Endothelial cell of umbilical vein (primary cell): Measurements from ENCODE around the gene BMPR1A. TPM values are rescaled to one million over a fixed set of nuclear protein-coding genes. Genes with fewer than 3 reads are reported as not detected.

Source experiments
- BruUV-seq: library from RNA; stranded (reverse); fragments of 400-500 nt; replicated peaks from 2 replicates; lab custom pipeline; 2021; lab: Mats Ljungman, UMichigan
- CTCF ChIA-PET: fragments of 300-600, 350-600 bp; sonication (Branson Sonifier 250); formaldehyde crosslinking; loops from one replicate; lab custom pipeline; 2021; ENCODE audit warnings: antibody characterized with exemption, inconsistent platforms; lab: Charles Lee
- POLR2A ChIA-PET: fragments of 300-600, 350-600 bp; sonication (Branson Sonifier 250); formaldehyde crosslinking; loops from one replicate; lab custom pipeline; 2021; ENCODE audit warnings: antibody characterized with exemption, inconsistent platforms; lab: Charles Lee
- DNase-seq: peaks from one replicate; pipeline ENCODE4 v3.0.0-alpha.2; 2011; ENCODE audit warnings: low read depth, low spot score
- FAIRE-seq: peaks from 2 replicates; lab custom pipeline; 2011; peaks lifted over from hg19 to GRCh38; lab: Jason Lieb, UNC
- H2AFZ ChIP-seq: 2 replicates; pipeline ENCODE4 v1.6.0; 2012; ENCODE audit warnings: low read depth, low read length, control low read depth, inconsistent platforms
- H3K27ac ChIP-seq: 2 replicates; pipeline ENCODE4 v1.5.1; 2011; ENCODE audit warnings: low read depth, mild to moderate bottlenecking, control low read depth, low read length, moderate library complexity; ENCODE audit not compliant: insufficient read depth
- H3K27me3 ChIP-seq, 2 experiments: 2 replicates each; pipeline versions ENCODE4 v1.6.0 to v1.6.1; 2011; ENCODE audit warnings: low read length in 2 of 2, mixed read lengths in 1 of 2; ENCODE audit not compliant: control insufficient read depth in 2 of 2, insufficient read depth in 2 of 2
- H3K36me3 ChIP-seq, 2 experiments: 2 replicates in 1 of 2; 3 replicates in 1 of 2; pipeline ENCODE4 v1.5.1; 2011; ENCODE audit warnings: low read length in 2 of 2, mild to moderate bottlenecking in 1 of 2, moderate library complexity in 1 of 2; ENCODE audit not compliant: control insufficient read depth in 2 of 2, insufficient read depth in 2 of 2; ENCODE audit errors: extremely low read depth in 1 of 2
- H3K4me1 ChIP-seq: 3 replicates; pipeline ENCODE4 v1.5.1; 2011; ENCODE audit warnings: mild to moderate bottlenecking, low read length; ENCODE audit not compliant: control insufficient read depth, insufficient read depth; ENCODE audit errors: extremely low read depth
- H3K4me2 ChIP-seq: 2 replicates; pipeline ENCODE4 v1.6.1; 2011; ENCODE audit warnings: low read length, control low read depth, mixed read lengths; ENCODE audit not compliant: insufficient read depth
- H3K4me3 ChIP-seq, 3 experiments: fragments of 200-600 bp in 1 of 3; sonication (generic), shearing (Covaris generic) in 1 of 3; replicated peaks in 1 of 3; 2 replicates each; pipeline ENCODE4 v1.5.1; 2011 to 2016; ENCODE audit warnings: control low read depth in 3 of 3, low read length in 3 of 3, mild to moderate bottlenecking in 2 of 3, inconsistent platforms in 1 of 3, low read depth in 1 of 3, moderate library complexity in 1 of 3; ENCODE audit not compliant: insufficient read depth in 1 of 3
- H3K79me2 ChIP-seq: 2 replicates; pipeline ENCODE4 v1.6.0; 2012; ENCODE audit warnings: low read length, inconsistent platforms; ENCODE audit not compliant: control insufficient read depth, insufficient read depth
- H3K9ac ChIP-seq: replicated peaks from 2 replicates; pipeline ENCODE3; 2011; ENCODE audit warnings: low read length, control low read depth; ENCODE audit not compliant: insufficient read depth; ENCODE audit errors: extremely low read depth
- H3K9me1 ChIP-seq: replicated peaks from 3 replicates; pipeline ENCODE4 v1.6.0; 2011; ENCODE audit warnings: mild to moderate bottlenecking, low read length; ENCODE audit not compliant: control insufficient read depth, insufficient read depth; ENCODE audit errors: extremely low read depth
- H3K9me3 ChIP-seq: replicated peaks from 2 replicates; pipeline ENCODE4 v1.5.1; 2012; ENCODE audit warnings: low read length, inconsistent platforms; ENCODE audit not compliant: control insufficient read depth, insufficient read depth
- H4K20me1 ChIP-seq: replicated peaks from 2 replicates; pipeline ENCODE3; 2011; ENCODE audit warnings: mild to moderate bottlenecking, low read length; ENCODE audit not compliant: control insufficient read depth, insufficient read depth; ENCODE audit errors: extremely low read depth
- EZH2 ChIP-seq: IDR thresholded peaks from 2 replicates; pipeline ENCODE4 v1.6.1; 2012; ENCODE audit warnings: borderline replicate concordance, low read depth, mild to moderate bottlenecking, moderate library complexity, low read length, inconsistent platforms; ENCODE audit not compliant: severe bottlenecking
- FOS ChIP-seq: IDR thresholded peaks from 2 replicates; pipeline ENCODE4 v1.6.1; 2011; ENCODE audit warnings: mild to moderate bottlenecking, low read length, moderate library complexity, borderline replicate concordance; ENCODE audit not compliant: insufficient read depth
- GATA2 ChIP-seq: IDR thresholded peaks from 2 replicates; pipeline ENCODE4 v1.7.0; 2011; ENCODE audit warnings: low read depth, mild to moderate bottlenecking, moderate library complexity, mixed read lengths, low read length; ENCODE audit not compliant: insufficient read length, insufficient read depth
- JUN ChIP-seq: IDR thresholded peaks from 2 replicates; pipeline ENCODE4 v1.6.1; 2011; ENCODE audit warnings: borderline replicate concordance, low read depth; ENCODE audit not compliant: insufficient read length, insufficient read depth
- MYC ChIP-seq: IDR thresholded peaks from one replicate; pipeline ENCODE4 v1.6.1; 2011; ENCODE audit warnings: mild to moderate bottlenecking, low read depth, low read length
- POLR2A ChIP-seq: IDR thresholded peaks from 2 replicates; pipeline ENCODE4 v1.6.1; 2012; ENCODE audit warnings: low read depth, mild to moderate bottlenecking, control low read depth, low read length
- POLR2AphosphoS5 ChIP-seq: IDR thresholded peaks from 2 replicates; pipeline ENCODE4 v1.6.1; 2012; ENCODE audit warnings: low read depth, mild to moderate bottlenecking, control low read depth, low read length, moderate library complexity; ENCODE audit not compliant: insufficient read depth
- dilution Hi-C: fragments of 300-500 bp; cut with MboI; formaldehyde crosslinking; loops from one replicate; pipeline ENCODE4 v1.15.0; 2019; ENCODE audit warnings: low sequenced_read_pairs; ENCODE audit not compliant: extremely low pct_ligation_motif_present
- intact Hi-C: fragments of 100-400 bp; cut with micrococcal nuclease; formaldehyde crosslinking; loops from one replicate; pipeline ENCODE4 v1.10.0; 2022
- polyA plus RNA-seq, 4 experiments: library from polyadenylated mRNA; depleted of rRNA in 3 of 4; stranded (reverse) in 3 of 4; unstranded in 1 of 4; fragments of >200 nt; gene quantifications; 2 replicates each; pipeline versions ENCODE4 v1.2.1 to v1.2.3, GENCODE V29; 2011 to 2012; ENCODE audit warnings: missing spikeins in 1 of 4
- total RNA-seq: library from RNA; stranded (reverse); gene quantifications from 2 replicates; pipeline ENCODE4 v1.2.3, GENCODE V29; 2021
- TF ChIP-seq, protein P1 (sequence below): IDR thresholded peaks from 2 replicates; pipeline ENCODE4 v1.6.1; 2011; ENCODE audit not compliant: insufficient read depth, insufficient read length
- TF ChIP-seq, protein P2 (sequence below), 2 donors: IDR thresholded peaks; 1 replicate in 1 of 2; 2 replicates in 1 of 2; pipeline ENCODE4 v1.5.1; 2011; ENCODE audit warnings: low read length in 2 of 2, mild to moderate bottlenecking in 2 of 2, moderate library complexity in 2 of 2, control low read depth in 1 of 2, inconsistent platforms in 1 of 2, low read depth in 1 of 2; ENCODE audit not compliant: insufficient read depth in 1 of 2; ENCODE audit errors: extremely low read depth in 1 of 2

Gene BMPR1A
- total and polyA plus RNA-seq, 2 donors (not counting 3 experiments of a cell fraction or from before 2014, with no cell fraction given), result not detected

GRCh38 chr10:86706977-86707376, 49.4 kb upstream of the BMPR1A start:
- POLR2A ChIA-PET, result no interaction called here

More at GRCh38 chr10:86706977-86707376, 49.4 kb upstream of the BMPR1A start:
- no peaks in the 10 kb centered on the region for H3K4me1 ChIP-seq
- H3K4me3 ChIP-seq, result no peak overlapping the region
- FAIRE-seq (no peak), DNase-seq (no peak)
- H3K36me3 ChIP-seq, result no peaks in the 10 kb centered on the region
- no peak overlapping the region for H3K9ac ChIP-seq
- H3K9me1 ChIP-seq, result no peaks in the 10 kb centered on the region
- dilution Hi-C loops, result no loop called here
- intact Hi-C loops, result no loop called here
- H3K27me3 ChIP-seq, result peaks cover 13 to 48% of the 10 kb centered on the region in 2 experiments
- no peak overlapping the region for H2AFZ ChIP-seq
- BruUV-seq, result no TSS peak
- H3K27ac ChIP-seq, result no peak overlapping the region
- TF ChIP-seq, protein P1, sequence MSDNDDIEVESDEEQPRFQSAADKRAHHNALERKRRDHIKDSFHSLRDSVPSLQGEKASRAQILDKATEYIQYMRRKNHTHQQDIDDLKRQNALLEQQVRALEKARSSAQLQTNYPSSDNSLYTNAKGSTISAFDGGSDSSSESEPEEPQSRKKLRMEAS, result no peak
- no peak for TF ChIP-seq GATA2
- no peak for TF ChIP-seq FOS
- TF ChIP-seq POLR2A, result no peak
- no peak for TF ChIP-seq POLR2AphosphoS5
- TF ChIP-seq EZH2, result no peak
- TF ChIP-seq MYC, result no peak
- no peak for TF ChIP-seq JUN
- TF ChIP-seq, protein P2, sequence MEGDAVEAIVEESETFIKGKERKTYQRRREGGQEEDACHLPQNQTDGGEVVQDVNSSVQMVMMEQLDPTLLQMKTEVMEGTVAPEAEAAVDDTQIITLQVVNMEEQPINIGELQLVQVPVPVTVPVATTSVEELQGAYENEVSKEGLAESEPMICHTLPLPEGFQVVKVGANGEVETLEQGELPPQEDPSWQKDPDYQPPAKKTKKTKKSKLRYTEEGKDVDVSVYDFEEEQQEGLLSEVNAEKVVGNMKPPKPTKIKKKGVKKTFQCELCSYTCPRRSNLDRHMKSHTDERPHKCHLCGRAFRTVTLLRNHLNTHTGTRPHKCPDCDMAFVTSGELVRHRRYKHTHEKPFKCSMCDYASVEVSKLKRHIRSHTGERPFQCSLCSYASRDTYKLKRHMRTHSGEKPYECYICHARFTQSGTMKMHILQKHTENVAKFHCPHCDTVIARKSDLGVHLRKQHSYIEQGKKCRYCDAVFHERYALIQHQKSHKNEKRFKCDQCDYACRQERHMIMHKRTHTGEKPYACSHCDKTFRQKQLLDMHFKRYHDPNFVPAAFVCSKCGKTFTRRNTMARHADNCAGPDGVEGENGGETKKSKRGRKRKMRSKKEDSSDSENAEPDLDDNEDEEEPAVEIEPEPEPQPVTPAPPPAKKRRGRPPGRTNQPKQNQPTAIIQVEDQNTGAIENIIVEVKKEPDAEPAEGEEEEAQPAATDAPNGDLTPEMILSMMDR (IDR thresholded peaks at IDR 0.05; ENCODE audit: extremely low read depth in 1 of 2, insufficient read depth in 1 of 2, low read depth in 1 of 2, low read length in 2 of 2), result no peak
- no peaks in the 10 kb centered on the region for H4K20me1 ChIP-seq
- no peaks in the 10 kb centered on the region for H3K9me3 ChIP-seq
- H3K4me2 ChIP-seq, result no peak overlapping the region
- CTCF ChIA-PET, result interaction anchor here (1.1 kb wide), 1 partner anchor 14 kb away, joined by 3 read pairs; no protein-coding TSS in a partner anchor
- no peaks in the 10 kb centered on the region for H3K79me2 ChIP-seq
